Activated CD4-positive, alpha-beta memory T cell treated with anti-CD3 and anti-CD28 coated beads for 36 hours (primary cell): ENCODE data around the gene XPR1. TPM values are rescaled to one million over a fixed set of nuclear protein-coding genes. Genes with fewer than 3 reads are reported as not detected.
"Not testable (repeated sequence)": the region's sequence is repeated elsewhere in the genome, so short reads cannot be mapped to it uniquely, and the experiment has no call there.

Experiments used
- CTCF ChIA-PET: fragments of 350-600 bp; sonication (Branson Sonifier 250); formaldehyde crosslinking; loops from one replicate; lab custom pipeline; 2021; ENCODE audit warnings: antibody characterized with exemption, inconsistent platforms; lab: Charles Lee
- POLR2A ChIA-PET: fragments of 350-600 bp; sonication (Branson Sonifier 250); formaldehyde crosslinking; loops from one replicate; lab custom pipeline; 2021; ENCODE audit warnings: antibody characterized with exemption; lab: Charles Lee
- DNase-seq: peaks from one replicate; pipeline ENCODE4 v3.0.0-alpha.2; 2020
- H3K27ac Mint-ChIP-seq: one replicate; pipeline ENCODE4 v1.8.0; 2021; ENCODE audit warnings: mixed read lengths
- H3K27me3 Mint-ChIP-seq: one replicate; pipeline ENCODE4 v1.8.0; 2021; ENCODE audit warnings: mixed read lengths
- H3K36me3 Mint-ChIP-seq: one replicate; pipeline ENCODE4 v1.8.0; 2021; ENCODE audit warnings: mixed read lengths
- H3K4me1 Mint-ChIP-seq: one replicate; pipeline ENCODE4 v1.8.0; 2021; ENCODE audit warnings: low read depth, mixed read lengths
- H3K4me3 Mint-ChIP-seq: one replicate; pipeline ENCODE4 v1.8.0; 2021; ENCODE audit warnings: mild to moderate bottlenecking, mixed read lengths
- H3K9me3 Mint-ChIP-seq: one replicate; pipeline ENCODE4 v1.8.0; 2021; ENCODE audit warnings: mixed read lengths
- intact Hi-C: fragments of 100-400 bp; cut with micrococcal nuclease; formaldehyde crosslinking; loops from one replicate; pipeline ENCODE4 v1.15.1; 2023
- total RNA-seq, 2 experiments: library from RNA; stranded (reverse); gene quantifications; one replicate each; pipeline ENCODE4 v1.2.3, GENCODE V29; 2021

XPR1 gene
- total RNA-seq, 2 experiments from 2014 or later: 17.9 to 18.4 TPM

DNA sequence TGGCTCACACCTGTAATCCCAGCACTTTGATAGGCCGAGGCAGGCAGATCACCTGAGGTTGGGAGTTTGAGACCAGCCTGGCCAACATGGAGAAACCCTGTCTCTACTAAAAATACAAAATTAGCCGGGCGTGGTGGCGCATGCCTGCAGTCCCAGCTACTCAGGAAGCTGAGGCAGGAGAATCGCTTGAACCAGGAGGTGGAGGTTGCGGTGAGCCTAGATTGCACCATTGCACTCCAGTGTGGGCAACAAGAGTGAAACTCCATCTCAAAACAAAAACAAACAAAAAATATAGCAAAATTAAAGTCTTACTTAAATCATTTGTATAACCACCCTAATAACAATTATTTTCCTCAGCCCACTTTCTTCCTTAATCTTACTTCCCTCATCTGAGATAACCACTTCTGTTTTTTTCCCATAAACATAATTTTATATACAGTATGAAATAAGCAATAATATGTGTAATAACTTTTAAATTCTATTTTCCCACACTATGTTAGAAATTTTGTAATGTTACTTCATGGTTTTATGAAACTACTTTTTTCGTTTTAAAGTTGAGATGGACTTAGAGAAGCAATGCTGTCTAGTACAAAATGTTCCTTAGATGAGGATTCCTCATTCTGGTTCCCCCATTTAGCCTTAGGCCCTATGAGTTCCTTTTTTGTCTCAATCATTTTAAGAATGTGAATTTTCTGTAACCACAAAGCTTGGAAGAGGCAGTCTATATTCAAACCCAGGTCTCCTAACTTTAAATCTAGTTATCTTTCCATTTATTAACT lies 226.3 kb downstream of the XPR1 start:
- H3K9me3 Mint-ChIP-seq, DNase-seq, H3K27me3 Mint-ChIP-seq, H3K4me3 Mint-ChIP-seq, H3K27ac Mint-ChIP-seq, POLR2A ChIA-PET, H3K36me3 Mint-ChIP-seq, H3K4me1 Mint-ChIP-seq, intact Hi-C loops: not testable (repeated sequence)
- CTCF ChIA-PET: interaction anchor here (2.2 kb wide), 1 partner anchor 342 kb away, joined by 6 read pairs; no protein-coding TSS in a partner anchor

- ChIA-PET POLR2A (no interaction called here), CTCF (no interaction called here)
- Mint-ChIP-seq H3K9me3 (no peaks in the 10 kb centered on the region), H3K4me1 (no peaks in the 10 kb centered on the region), H3K27me3 (no peaks in the 10 kb centered on the region), H3K36me3 (peaks cover 1% of the 10 kb centered on the region), H3K4me3 (no peak overlapping the region), H3K27ac (no peak overlapping the region)
- no peak for DNase-seq
- intact Hi-C loops: no loop called here
Measured at GRCh38 chr1:180859306-180859705, 227.5 kb downstream of the XPR1 start.

DNA sequence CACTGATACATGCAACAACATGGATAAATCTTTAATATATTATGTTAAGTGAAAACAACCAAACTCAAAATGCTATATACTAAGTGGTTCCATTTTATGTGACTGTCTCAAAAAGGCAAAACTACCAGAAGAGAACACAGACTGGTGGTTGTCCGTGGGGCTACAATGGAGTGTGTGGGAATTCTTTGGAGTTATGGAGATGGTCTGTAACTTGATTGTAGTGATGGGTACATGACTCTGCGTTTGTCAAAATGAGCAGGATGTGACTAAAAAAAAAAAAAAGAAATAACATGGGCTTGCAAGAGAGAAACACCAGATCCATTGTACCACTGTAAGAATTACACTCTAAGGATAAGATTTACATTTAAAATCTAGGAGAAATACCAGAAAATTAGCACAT lies 228.7 kb downstream of the XPR1 start:
- Mint-ChIP-seq H3K27me3 (no peaks in the 10 kb centered on the region), H3K27ac (no peak overlapping the region), H3K4me1 (no peaks in the 10 kb centered on the region), H3K36me3 (peaks cover 5% of the 10 kb centered on the region), H3K9me3 (no peaks in the 10 kb centered on the region), H3K4me3 (no peak overlapping the region)
- POLR2A ChIA-PET: no interaction called here
- intact Hi-C loops: loop anchor here (1.0 to 5.0 kb wide), 3 partner anchors 228 to 344 kb away; partner anchors contain the start of gene XPR1
- CTCF ChIA-PET: interaction anchor here (1.6 to 6.5 kb wide), 4 partner anchors 282 to 356 kb away, joined by 3 to 192 read pairs (median 74); no protein-coding TSS in a partner anchor
- no peak for DNase-seq

GRCh38 chr1:180862305-180862704 lies 230.5 kb downstream of the XPR1 start:
- no peak overlapping the region for H3K27ac Mint-ChIP-seq
- POLR2A ChIA-PET: no interaction called here

DNA sequence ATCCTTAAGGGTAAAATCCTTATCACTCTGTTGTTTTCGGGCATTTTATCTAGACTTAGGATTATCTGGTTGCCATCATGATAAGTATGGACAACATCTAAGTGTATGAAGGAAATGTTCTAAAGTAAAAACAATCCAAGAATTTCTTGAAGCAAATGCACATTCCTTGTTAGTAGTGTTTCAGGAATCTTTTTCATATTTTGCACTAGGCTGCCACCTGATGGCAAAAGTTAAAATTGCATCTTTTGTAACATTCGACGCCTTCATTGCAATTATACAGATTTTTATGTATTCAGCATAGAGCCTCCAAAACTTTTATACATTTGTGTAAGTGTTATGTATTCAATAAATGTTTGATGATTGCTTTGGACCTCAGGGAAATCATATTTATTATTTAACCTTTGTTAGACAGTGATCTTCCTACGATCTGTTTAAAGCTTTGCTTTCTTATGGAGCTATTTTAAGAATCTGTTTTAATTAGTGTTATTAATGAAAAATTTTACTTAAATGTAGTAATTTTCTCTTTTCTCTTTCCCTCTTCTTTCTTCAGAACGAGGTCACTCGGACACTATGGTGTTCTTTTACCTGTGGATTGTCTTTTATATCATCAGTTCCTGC lies 231.4 kb downstream of the XPR1 start:
- intact Hi-C loops: loop anchor here (5.0 kb wide), 2 partner anchors 231 to 331 kb away; partner anchors contain the start of gene XPR1
- ChIA-PET POLR2A (interaction anchor here (0.6 kb wide), 1 partner anchor 73 kb away, joined by 4 read pairs; no protein-coding TSS in a partner anchor), CTCF (interaction anchor here (0.6 to 6.5 kb wide), 27 partner anchors 10 to 381 kb away, joined by 3 to 192 read pairs (median 4); partner anchors contain the start of genes ACBD6 and XPR1)
- H3K36me3 Mint-ChIP-seq: peaks cover 8% of the 10 kb centered on the region
- DNase-seq: no peak
- no peaks in the 10 kb centered on the region for H3K27me3 Mint-ChIP-seq
- no peaks in the 10 kb centered on the region for H3K9me3 Mint-ChIP-seq
- no peak overlapping the region for H3K27ac Mint-ChIP-seq
- H3K4me1 Mint-ChIP-seq: no peaks in the 10 kb centered on the region
- no peak overlapping the region for H3K4me3 Mint-ChIP-seq

More at GRCh38 chr1:180862305-180862704, 230.5 kb downstream of the XPR1 start:
- H3K36me3 Mint-ChIP-seq: peaks cover 8% of the 10 kb centered on the region
- intact Hi-C loops: loop anchor here (5.0 kb wide), 2 partner anchors 230 to 330 kb away; partner anchors contain the start of gene XPR1
- CTCF ChIA-PET: interaction anchor here (0.6 to 6.5 kb wide), 24 partner anchors 9 to 380 kb away, joined by 3 to 192 read pairs (median 4); partner anchors contain the start of genes ACBD6 and XPR1
- H3K4me3 Mint-ChIP-seq: no peak overlapping the region
- no peaks in the 10 kb centered on the region for H3K27me3 Mint-ChIP-seq
- H3K9me3 Mint-ChIP-seq: no peaks in the 10 kb centered on the region
- DNase-seq: no peak
- no peaks in the 10 kb centered on the region for H3K4me1 Mint-ChIP-seq

DNA sequence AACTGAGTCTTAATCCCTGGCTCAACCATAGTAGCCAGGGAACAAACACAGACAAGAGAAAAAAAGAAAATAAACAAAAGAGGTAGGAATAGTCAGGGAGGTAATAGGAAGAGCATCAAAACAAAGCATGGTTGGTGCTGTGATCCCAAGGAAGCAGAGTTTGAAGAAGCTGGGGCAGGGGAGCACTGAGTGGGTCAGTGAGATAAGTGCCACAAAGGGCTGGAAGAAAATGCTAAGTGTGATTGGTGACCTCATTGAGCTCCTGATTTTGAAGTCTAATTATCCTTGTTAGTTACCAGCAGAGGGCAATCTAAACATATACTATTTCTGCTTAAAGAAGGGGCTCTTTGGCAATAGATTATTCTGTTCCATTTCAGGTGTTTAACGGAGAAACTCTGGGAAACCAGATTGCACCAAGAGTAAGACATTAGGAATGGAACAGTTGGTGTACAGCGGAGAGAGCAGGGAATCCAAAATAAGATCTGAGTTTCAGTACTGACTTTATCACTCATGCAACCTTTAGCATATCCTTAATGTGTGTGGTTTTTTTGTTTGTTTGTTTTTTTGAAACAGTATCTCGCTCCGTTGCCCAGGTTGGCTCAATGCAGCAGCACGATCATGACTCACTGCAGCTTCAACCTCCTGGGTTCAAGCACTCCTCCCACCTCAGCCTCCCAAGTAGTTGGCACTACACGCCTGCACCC lies 250.1 kb downstream of the XPR1 start:
- ChIA-PET POLR2A (no interaction called here), CTCF (interaction anchor here (0.5 to 2.6 kb wide), 23 partner anchors 9 to 1531 kb away, joined by 3 to 35 read pairs (median 4); no protein-coding TSS in a partner anchor)
- Mint-ChIP-seq H3K27me3 (no peaks in the 10 kb centered on the region), H3K4me1 (no peaks in the 10 kb centered on the region), H3K27ac (no peak overlapping the region), H3K36me3 (peaks cover 11% of the 10 kb centered on the region), H3K9me3 (no peaks in the 10 kb centered on the region), H3K4me3 (no peak overlapping the region)
- DNase-seq: no peak
- intact Hi-C loops: loop anchor here (1.0 kb wide), 2 partner anchors 260 to 284 kb away; no protein-coding TSS in a partner anchor

DNA sequence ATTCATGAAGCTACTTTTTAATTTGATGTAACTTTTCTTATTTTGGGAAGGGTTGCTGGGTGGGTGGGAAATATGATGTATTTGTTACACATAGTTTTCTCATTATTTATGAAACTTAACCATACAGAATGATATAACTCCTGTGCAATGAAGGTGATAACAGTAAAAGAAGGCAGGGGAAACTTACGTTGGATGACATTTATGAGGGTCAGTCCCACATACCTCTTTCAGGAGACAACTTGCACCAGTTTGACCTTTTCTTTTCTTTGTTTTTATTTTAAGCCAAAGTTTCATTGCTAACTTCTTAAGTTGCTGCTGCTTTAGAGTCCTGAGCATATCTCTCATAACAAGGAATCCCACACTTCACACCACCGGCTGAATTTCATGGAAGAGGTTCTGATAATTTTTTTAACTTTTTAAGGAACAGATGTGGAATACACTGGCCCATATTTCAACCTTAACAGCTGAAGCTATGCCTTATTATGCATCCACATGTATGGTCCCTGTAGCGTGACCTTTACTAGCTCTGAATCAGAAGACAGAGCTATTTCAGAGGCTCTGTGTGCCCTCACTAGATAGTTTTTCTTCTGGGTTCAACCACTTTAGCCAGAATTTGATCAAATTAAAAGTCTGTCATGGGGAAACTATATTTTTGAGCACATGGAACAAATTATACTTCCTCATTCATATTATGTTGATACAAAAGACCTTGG lies 252.9 kb downstream of the XPR1 start:
- no peaks in the 10 kb centered on the region for H3K27me3 Mint-ChIP-seq
- intact Hi-C loops: no loop called here
- ChIA-PET POLR2A (no interaction called here), CTCF (interaction anchor here (1.6 to 1.9 kb wide), 2 partner anchors 257 to 540 kb away, joined by 4 to 5 read pairs; no protein-coding TSS in a partner anchor)
- peaks cover 11% of the 10 kb centered on the region for H3K36me3 Mint-ChIP-seq
- DNase-seq: no peak
- H3K4me3 Mint-ChIP-seq: no peak overlapping the region
- H3K9me3 Mint-ChIP-seq: no peaks in the 10 kb centered on the region
- no peak overlapping the region for H3K27ac Mint-ChIP-seq
- H3K4me1 Mint-ChIP-seq: no peaks in the 10 kb centered on the region

DNA sequence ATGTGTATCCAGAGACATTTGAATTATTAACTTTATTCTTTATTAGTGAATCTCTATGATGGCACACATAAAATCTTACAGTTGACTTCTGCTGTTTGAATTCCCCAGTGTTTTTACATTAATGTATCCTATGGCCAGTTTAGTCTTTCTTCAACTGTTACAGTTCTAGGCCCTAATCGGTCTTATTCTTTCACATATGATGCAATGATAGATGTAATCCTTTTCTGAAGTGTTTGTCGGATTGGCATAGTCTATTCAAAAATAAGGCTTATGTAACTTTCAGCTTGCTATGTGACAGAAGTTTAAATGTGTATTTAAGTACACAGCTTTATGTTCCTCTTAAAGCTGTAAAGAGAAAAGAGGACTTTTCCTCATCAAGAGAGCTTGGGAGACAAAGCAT lies 254.5 kb downstream of the XPR1 start:
- ChIA-PET POLR2A (no interaction called here), CTCF (interaction anchor here (0.9 kb wide), 1 partner anchor 371 kb away, joined by 3 read pairs; no protein-coding TSS in a partner anchor)
- DNase-seq: no peak
- intact Hi-C loops: no loop called here
- H3K9me3 Mint-ChIP-seq: no peaks in the 10 kb centered on the region
- H3K36me3 Mint-ChIP-seq: peaks cover 11% of the 10 kb centered on the region
- no peak overlapping the region for H3K4me3 Mint-ChIP-seq
- H3K27ac Mint-ChIP-seq: no peak overlapping the region
- no peaks in the 10 kb centered on the region for H3K4me1 Mint-ChIP-seq
- no peaks in the 10 kb centered on the region for H3K27me3 Mint-ChIP-seq

DNA sequence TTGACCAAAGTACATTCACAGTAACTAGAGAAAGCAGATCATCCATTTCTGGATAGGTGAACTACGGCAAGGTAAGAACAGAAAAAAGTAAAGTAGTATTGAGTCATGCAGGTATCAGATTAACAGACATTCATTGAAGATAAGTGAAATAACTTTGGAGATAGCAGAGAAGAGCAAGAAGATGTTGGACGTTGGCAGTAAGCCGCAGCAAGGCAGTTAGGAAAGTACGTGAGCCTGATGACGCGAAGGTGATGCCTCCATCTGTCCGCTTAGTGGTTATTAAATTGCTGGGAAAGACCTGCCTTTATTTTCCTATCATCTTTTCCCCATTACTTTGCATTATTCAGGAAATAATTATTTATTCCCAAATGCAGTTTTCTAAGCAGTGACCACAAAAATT lies 256.0 kb downstream of the XPR1 start:
- Mint-ChIP-seq H3K4me1 (no peaks in the 10 kb centered on the region), H3K36me3 (peaks cover 9% of the 10 kb centered on the region), H3K27ac (no peak overlapping the region), H3K9me3 (no peaks in the 10 kb centered on the region), H3K4me3 (no peak overlapping the region), H3K27me3 (no peaks in the 10 kb centered on the region)
- ChIA-PET POLR2A (no interaction called here), CTCF (no interaction called here)
- intact Hi-C loops: no loop called here
- no peak for DNase-seq

DNA sequence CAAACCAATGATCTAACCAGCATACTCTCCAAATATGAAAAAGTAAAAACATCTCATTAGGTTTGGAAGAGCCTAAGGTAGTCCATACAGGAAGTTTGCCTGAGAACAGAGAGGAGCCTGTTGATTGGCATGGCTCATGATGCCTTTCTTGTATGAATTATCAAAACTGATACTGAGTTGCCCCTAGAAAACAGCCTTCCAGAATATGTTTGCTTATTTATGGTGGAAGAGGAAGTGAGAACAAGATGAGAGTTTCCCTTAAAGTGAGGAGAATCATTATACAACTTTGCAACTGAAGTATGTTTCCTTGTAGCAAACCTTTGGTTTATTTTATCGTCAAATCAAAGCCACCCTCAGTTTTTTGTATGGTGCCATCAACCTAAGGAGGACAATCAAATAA lies 257.0 kb downstream of the XPR1 start:
- Mint-ChIP-seq H3K27me3 (no peaks in the 10 kb centered on the region), H3K4me3 (no peak overlapping the region), H3K27ac (no peak overlapping the region), H3K4me1 (no peaks in the 10 kb centered on the region), H3K36me3 (peaks cover 6% of the 10 kb centered on the region), H3K9me3 (no peaks in the 10 kb centered on the region)
- intact Hi-C loops: no loop called here
- ChIA-PET CTCF (no interaction called here), POLR2A (no interaction called here)
- no peak for DNase-seq

DNA sequence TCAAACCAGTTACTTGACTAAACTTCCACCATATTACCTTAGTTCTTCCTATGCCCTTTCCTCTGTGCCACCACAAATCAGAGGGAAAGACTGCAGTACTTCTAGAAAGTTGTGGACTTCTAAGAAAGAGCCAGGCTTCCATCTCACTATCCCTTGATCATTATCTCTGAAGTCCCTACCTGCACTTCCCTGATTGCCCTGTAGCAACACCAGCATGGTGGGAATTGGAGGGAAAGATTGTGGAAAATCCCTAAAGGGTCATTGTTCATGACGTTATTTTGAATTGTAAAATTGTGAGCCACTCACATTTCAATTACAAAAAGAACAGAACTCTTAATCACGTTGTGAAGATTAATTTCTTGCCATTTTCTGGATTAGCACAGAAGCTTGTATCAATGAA lies 257.5 kb downstream of the XPR1 start:
- H3K4me1 Mint-ChIP-seq: no peaks in the 10 kb centered on the region
- H3K27me3 Mint-ChIP-seq: no peaks in the 10 kb centered on the region
- ChIA-PET POLR2A (no interaction called here), CTCF (no interaction called here)
- peaks cover 4% of the 10 kb centered on the region for H3K36me3 Mint-ChIP-seq
- no peak overlapping the region for H3K4me3 Mint-ChIP-seq
- no peak for DNase-seq
- H3K27ac Mint-ChIP-seq: no peak overlapping the region
- intact Hi-C loops: no loop called here
- H3K9me3 Mint-ChIP-seq: no peaks in the 10 kb centered on the region
